Measurements from ENCODE around the gene ZNF292. TPM values are rescaled to one million over a fixed set of nuclear protein-coding genes. Genes with fewer than 3 reads are reported as not detected.

Gene ZNF292
- total RNA-seq, 1 experiment from 2014 or later = 44.6 TPM

DNA sequence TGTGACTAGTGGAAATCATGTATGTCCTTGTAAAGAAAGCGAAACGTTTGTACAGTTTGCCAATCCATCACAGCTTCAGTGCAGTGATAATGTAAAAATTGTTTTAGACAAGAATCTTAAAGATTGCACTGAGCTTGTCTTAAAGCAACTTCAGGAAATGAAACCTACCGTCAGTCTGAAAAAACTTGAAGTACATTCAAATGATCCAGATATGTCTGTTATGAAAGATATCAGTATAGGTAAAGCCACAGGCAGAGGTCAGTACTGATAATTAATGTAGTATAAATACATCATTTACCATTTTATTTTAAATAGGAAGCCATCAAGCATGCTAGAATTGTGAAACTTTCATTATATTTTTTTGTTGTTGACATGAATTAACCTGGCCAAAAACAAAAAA lies 106.2 kb downstream of the ZNF292 start:
- Mint-ChIP-seq H3K4me3 (ENCODE audit: low read depth, unreplicated experiment) (no peak overlapping the region), H3K36me3 (ENCODE audit: insufficient read depth, unreplicated experiment) (peaks cover 29% of the 10 kb centered on the region), H3K27ac (ENCODE audit: unreplicated experiment) (no peak overlapping the region), H3K4me1 (ENCODE audit: low read depth, unreplicated experiment) (peaks cover 7% of the 10 kb centered on the region), H3K27me3 (ENCODE audit: unreplicated experiment) (no peaks in the 10 kb centered on the region), H3K9me3 (ENCODE audit: low read depth, unreplicated experiment) (no peaks in the 10 kb centered on the region)
- TF ChIP-seq, protein P1, sequence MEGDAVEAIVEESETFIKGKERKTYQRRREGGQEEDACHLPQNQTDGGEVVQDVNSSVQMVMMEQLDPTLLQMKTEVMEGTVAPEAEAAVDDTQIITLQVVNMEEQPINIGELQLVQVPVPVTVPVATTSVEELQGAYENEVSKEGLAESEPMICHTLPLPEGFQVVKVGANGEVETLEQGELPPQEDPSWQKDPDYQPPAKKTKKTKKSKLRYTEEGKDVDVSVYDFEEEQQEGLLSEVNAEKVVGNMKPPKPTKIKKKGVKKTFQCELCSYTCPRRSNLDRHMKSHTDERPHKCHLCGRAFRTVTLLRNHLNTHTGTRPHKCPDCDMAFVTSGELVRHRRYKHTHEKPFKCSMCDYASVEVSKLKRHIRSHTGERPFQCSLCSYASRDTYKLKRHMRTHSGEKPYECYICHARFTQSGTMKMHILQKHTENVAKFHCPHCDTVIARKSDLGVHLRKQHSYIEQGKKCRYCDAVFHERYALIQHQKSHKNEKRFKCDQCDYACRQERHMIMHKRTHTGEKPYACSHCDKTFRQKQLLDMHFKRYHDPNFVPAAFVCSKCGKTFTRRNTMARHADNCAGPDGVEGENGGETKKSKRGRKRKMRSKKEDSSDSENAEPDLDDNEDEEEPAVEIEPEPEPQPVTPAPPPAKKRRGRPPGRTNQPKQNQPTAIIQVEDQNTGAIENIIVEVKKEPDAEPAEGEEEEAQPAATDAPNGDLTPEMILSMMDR (IDR thresholded peaks at IDR 0.05; ENCODE audit: unreplicated experiment) = no peak
- no peak for DNase-seq
- CTCF ChIA-PET = no interaction called here
- no TSS peak for BruUV-seq (replicated peaks)
- intact Hi-C loops (cut with micrococcal nuclease; ENCODE audit: unreplicated experiment) = no loop called here

DNA sequence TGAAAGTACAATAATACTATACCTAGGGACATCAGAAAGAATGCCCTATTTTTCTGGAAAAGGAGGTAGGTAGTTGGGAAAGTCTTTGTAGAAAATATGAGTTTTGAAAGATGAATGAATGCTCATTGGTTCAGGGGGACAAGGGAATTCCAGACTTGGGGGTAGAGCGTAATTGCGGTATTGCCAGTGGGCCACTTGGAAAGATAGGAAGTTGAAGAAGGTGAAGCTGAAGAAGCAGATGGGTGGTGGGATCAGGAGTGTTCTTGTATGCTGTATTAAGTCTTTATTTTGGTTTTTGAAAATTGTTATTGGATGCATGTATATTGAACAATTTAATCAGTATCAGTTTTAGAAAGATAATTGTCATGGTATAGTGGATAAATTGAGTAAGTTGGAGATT lies 109.1 kb downstream of the ZNF292 start:
- TF ChIP-seq, protein P1 (IDR thresholded peaks at IDR 0.05; ENCODE audit: unreplicated experiment) = no peak
- no TSS peak for BruUV-seq (replicated peaks)
- DNase-seq = no peak
- H3K9me3 Mint-ChIP-seq (ENCODE audit: low read depth, unreplicated experiment) = no peaks in the 10 kb centered on the region
- CTCF ChIA-PET = no interaction called here
- peaks cover 16% of the 10 kb centered on the region for H3K36me3 Mint-ChIP-seq (ENCODE audit: insufficient read depth, unreplicated experiment)
- H3K27ac Mint-ChIP-seq (ENCODE audit: unreplicated experiment) = no peak overlapping the region
- no peaks in the 10 kb centered on the region for H3K27me3 Mint-ChIP-seq (ENCODE audit: unreplicated experiment)
- peaks cover 17% of the 10 kb centered on the region for H3K4me1 Mint-ChIP-seq (ENCODE audit: low read depth, unreplicated experiment)
- no peak overlapping the region for H3K4me3 Mint-ChIP-seq (ENCODE audit: low read depth, unreplicated experiment)
- intact Hi-C loops (cut with micrococcal nuclease; ENCODE audit: unreplicated experiment) = no loop called here

DNA sequence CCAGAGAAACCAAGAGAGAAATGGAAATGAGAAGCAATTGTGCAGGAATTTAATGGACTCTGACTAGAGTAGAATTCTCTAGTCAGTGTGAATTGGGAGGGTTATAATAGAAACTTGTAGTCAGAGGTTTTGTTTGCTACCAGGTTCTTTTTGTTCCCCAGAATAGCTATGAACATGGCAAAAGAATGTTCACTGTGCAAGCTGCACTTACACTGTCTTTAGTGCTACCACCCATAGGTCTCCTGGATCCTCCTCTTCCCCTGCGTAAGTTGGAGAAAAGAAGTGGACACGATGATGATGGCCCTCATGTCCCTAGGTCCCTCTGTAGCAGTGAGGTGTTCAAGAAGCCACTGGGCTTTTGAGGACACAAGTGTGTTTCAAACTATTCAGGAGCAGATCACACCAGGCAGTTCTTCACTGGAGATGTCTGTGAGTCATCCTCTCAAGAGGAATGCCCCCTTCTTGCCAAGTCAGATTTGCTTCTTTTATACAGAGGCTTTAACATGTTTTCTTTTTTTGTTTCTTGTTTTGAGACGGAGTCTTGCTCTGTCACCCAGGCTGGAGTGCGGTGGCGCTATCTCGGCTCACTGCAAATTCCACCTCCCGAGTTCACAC lies 119.4 kb downstream of the ZNF292 start:
- H3K4me3 Mint-ChIP-seq (ENCODE audit: low read depth, unreplicated experiment) = no peak overlapping the region
- CTCF ChIA-PET = no interaction called here
- intact Hi-C loops (cut with micrococcal nuclease; ENCODE audit: unreplicated experiment) = no loop called here
- no peaks in the 10 kb centered on the region for H3K4me1 Mint-ChIP-seq (ENCODE audit: low read depth, unreplicated experiment)
- no TSS peak for BruUV-seq (replicated peaks)
- no peaks in the 10 kb centered on the region for H3K9me3 Mint-ChIP-seq (ENCODE audit: low read depth, unreplicated experiment)
- TF ChIP-seq, protein P1 (IDR thresholded peaks at IDR 0.05; ENCODE audit: unreplicated experiment) = no peak
- H3K36me3 Mint-ChIP-seq (ENCODE audit: insufficient read depth, unreplicated experiment) = no peaks in the 10 kb centered on the region
- no peaks in the 10 kb centered on the region for H3K27me3 Mint-ChIP-seq (ENCODE audit: unreplicated experiment)
- H3K27ac Mint-ChIP-seq (ENCODE audit: unreplicated experiment) = no peak overlapping the region
- DNase-seq = no peak

DNA sequence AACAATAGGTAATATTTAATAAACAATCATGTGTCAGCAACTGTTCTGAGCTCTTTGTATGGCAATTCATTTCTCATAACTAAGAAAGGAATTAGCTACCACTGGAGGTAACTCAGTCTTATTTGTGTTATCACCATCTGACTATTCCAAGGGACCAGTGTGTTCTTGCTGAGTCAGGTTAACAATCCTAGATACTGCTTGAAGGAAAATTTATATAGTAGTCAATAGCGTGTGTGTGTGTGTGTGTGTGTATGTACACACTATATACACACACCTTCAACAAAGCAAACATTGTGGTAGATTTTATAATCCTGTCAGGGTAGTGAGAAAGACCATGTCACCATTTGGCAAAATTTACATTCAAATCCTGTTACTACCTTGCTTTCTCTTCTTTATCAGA lies 121.3 kb downstream of the ZNF292 start:
- Mint-ChIP-seq H3K4me3 (ENCODE audit: low read depth, unreplicated experiment) (no peak overlapping the region), H3K9me3 (ENCODE audit: low read depth, unreplicated experiment) (no peaks in the 10 kb centered on the region), H3K36me3 (ENCODE audit: insufficient read depth, unreplicated experiment) (no peaks in the 10 kb centered on the region), H3K4me1 (ENCODE audit: low read depth, unreplicated experiment) (no peaks in the 10 kb centered on the region), H3K27me3 (ENCODE audit: unreplicated experiment) (no peaks in the 10 kb centered on the region), H3K27ac (ENCODE audit: unreplicated experiment) (no peak overlapping the region)
- TF ChIP-seq, protein P1 (IDR thresholded peaks at IDR 0.05; ENCODE audit: unreplicated experiment) = no peak
- no peak for DNase-seq
- intact Hi-C loops (cut with micrococcal nuclease; ENCODE audit: unreplicated experiment) = loop anchor here (1.0 kb wide), 1 partner anchor 115 kb away; no protein-coding TSS in a partner anchor
- CTCF ChIA-PET = interaction anchor here (0.8 to 1.0 kb wide), 2 partner anchors 11 to 38 kb away, joined by 3 to 4 read pairs; no protein-coding TSS in a partner anchor
- BruUV-seq (replicated peaks) = no TSS peak

Measured in Calu3 (cell line).